GM18502 (cell line): Measurements from ENCODE around the gene UNC5C.

ENCODE experiments used
- ATAC-seq: cut with Tn5 transposase; IDR thresholded peaks from one replicate; pipeline ENCODE4 v1.9.1; 2021; ENCODE audit warnings: mild to moderate bottlenecking; ENCODE audit not compliant: unreplicated experiment, poor library complexity

The UNC5C gene

GRCh38 chr4:95546866-95547714 is 1.7 kb downstream of the UNC5C start:
- ATAC-seq, result no peak

- ATAC-seq, result no peak
Observed at GRCh38 chr4:95546221-95546620, 2.6 kb downstream of the UNC5C start.

DNA sequence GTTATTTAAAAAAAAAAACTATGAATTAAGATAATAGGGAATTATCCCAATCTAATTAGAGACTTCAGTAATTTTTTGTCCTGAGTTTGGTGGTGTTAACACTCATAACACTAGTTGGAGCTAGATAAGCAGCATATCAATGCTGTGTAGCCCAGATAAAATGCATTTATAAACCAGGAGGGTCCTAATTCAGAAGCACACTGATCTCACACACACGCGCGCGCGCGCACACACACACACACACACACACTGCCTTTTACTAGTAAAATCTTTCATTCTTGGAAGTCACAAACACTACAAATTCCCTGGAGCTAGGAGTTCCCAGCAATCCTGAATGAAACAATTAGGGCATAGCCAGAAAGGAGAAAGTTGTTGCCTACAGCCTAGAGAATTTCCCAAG is 3.2 kb downstream of the UNC5C start:
- ATAC-seq, result no peak

DNA sequence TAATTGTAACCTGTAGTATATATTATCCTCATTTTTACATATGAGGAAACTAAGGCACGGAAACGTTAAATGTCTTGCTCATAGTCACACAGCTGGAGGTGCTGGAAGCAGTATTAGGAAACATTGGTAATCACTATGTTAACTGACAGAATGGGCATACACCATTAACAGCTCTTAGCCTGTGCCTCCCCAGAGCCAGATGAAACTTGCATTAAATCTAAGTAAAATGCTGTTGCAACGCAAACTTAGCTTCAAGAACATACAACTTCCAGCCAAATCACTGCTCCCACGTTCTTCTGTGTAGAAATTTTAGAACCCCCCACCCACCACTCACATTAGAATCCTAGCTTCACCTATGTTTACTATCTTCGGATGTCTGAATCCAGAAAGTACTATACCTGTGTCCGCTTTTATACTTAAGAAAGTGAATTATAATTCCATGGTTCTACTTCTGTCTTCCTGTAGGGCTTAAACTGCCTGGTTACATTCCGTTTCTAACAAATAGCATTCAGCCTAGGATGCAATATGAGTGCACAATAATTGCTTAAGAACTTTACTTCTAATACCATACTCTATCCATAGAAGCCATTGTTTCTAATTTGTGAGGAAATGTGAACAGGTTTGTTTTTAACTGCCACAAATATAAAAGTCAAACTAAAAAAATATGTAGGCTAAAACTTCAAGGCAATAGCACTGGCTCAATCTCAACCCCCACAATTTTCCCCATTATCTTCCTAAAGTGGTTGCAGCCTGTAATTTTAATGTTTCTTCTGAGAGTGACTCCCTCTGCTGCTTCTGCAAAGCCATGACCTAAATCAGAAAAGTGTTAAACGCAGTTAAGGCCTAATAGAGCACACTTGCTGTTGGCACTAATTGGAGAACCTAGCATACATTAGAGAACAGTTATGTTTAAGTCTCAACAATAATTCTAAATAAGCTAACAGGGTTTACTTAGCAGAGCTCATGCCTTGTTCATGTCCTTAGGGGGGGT is 4.4 kb downstream of the UNC5C start:
- ATAC-seq, result no peak

DNA sequence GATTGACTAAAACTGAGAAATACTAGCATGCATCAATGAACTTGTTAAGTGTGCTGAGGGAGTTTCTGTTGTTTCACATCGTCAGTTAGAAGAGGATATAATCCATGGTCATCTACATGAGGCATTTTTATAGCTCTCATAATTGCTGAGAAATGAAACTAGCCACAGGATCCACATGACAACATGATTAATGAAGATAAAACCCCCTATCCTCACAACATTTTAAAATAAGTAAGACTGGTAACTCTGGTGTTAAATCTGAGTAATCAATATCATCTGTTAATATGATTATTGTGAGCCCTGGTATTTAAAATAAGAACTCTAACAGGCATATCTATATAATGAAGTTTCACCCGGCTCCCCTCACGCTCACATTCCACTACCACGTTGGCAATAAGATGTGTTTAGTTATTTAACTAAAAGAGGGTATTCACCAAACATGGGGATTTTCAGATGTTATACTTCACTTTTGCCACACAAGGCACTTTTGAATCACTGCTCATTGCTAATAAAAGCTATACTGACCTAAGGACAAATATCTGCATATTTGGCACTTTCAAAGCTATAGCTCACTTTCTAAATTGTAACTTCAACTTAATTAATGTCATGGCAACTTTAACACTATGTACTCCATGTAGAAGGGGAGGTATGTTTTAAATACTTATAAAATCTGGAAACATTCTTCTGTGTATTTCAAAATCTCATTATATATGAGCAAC is 6.7 kb downstream of the UNC5C start:
- peak; percentile 90 for ATAC-seq

- ATAC-seq, result no peak
Observed at GRCh38 chr4:95541094-95541493, 7.7 kb downstream of the UNC5C start.

DNA sequence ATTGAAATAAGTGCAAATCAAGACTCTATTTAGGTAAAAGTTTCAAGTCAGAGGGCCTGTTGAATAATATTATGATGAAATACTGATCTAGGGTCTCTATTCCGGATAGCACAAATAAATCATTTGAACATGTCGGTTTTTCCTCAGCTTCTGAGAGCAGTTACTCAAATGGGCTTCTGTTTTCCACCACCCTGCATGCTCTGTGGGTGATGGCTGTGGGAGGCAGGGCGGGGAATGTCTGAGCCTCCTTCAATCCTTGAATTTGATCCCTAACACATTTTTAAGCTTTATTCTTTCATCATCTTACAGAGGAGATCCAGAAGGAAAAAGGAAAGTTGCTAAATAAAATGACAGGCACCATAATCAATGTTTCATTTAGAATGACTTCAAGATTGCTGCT is 8.5 kb downstream of the UNC5C start:
- no peak for ATAC-seq

- ATAC-seq, result no peak
Observed at GRCh38 chr4:95539106-95539505, 9.7 kb downstream of the UNC5C start.

DNA sequence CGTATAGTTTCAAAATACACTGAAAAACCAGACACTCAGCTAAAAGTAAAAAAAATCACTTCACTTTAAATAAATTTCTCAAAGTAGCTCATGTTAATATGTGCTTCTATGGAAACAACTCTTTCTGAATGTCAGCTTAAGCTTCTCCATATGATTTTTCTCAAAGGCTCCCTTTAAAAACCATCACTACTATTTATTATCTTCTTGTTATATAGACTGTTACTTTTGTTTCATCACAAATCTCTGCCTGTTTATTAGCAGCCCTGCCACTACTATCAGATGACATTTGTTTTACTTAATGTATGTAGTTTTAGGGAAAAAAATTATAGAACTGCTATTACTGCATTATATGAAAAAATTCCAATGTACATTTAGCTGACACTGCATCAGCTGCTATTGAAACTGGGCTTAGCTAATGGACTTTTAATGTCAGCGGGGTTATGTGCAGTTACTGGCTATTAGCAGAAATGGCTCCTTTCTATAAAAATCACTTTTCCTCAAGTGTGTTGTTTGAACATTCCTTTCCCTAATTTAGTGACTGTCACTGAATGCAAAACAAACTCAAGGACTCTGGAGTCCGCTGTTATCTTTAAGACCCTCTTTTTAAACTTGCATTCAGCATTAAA is 10.8 kb downstream of the UNC5C start:
- ATAC-seq, result no peak

DNA sequence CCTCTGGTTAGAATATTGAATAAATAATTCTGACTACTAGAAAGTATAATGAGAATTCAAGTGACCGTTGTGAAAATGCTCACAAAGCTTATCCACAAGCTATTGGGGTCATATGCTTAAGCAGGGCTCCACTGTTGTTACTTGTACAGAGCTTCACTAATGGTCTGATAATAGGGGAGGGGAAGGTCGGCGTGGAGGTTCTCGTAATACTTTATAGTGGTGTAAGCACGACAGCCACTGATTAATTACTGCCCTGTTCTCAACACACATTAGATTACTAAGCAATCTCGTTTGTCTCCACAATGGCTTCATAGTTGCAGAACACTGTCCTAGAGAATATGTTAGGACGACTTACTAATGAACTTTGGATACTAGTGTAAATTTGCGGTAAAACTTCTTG is 11.6 kb downstream of the UNC5C start:
- ATAC-seq, result no peak

- no peak for ATAC-seq
Observed at GRCh38 chr4:95536650-95537049, 12.1 kb downstream of the UNC5C start.

DNA sequence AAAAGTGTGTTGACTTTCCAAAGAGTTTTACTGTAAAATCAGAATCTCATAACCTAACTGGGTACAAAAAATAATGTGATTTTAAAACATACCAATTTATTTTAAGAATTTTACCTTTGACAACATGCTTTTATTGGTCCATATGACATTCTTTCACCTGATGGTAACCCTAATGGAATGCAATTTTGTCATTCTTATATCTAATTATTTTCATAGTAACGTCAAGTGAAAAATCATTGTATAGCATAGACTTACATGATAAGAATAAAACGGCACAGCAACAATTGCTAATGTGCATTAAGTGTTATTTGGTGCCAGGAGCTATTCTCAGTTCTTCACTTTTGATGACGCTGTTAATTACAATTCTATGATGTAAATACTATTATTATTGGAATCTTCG is 13.6 kb downstream of the UNC5C start:
- no peak for ATAC-seq

GRCh38 chr4:95534032-95534431 is 14.7 kb downstream of the UNC5C start:
- no peak for ATAC-seq

DNA sequence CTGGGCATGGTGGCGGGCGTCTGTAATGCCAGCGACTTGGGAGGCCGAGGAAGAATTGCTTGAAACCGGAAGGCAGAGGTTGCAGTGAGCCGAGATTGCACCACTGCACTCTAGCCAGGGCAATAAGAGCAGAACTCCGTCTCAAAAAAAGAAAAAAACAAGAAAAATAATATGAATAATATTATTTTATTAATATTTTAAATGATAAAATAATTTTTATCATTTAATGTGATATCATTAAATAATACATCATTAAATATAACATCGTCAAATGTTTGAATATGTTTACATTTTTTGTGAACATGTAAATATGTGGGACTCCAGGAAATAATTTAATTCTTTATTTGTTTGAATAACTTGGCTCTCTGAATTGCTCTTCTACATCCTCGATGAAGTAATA is 15.5 kb downstream of the UNC5C start:
- no peak for ATAC-seq

DNA sequence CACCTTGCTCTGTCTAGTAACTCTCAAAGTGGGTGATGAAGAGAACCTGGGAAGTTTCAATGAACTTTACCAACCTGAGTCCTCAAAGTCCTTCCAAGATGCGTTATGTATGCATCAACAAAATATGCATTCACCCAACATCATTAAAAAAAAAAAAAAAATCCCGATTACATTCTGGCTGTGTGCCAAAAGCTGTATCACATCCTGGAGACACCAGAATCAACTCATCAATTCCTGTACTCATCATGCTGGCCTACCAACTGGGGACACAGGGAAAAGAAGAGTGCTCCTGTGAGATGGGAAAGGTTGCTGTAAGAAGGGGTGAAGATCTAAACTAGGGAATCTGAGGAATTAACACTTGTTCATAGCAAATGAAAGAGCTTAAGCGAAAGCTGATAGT is 16.5 kb downstream of the UNC5C start:
- ATAC-seq, result no peak

- no peak for ATAC-seq
Observed at GRCh38 chr4:95531141-95531540, 17.6 kb downstream of the UNC5C start.

DNA sequence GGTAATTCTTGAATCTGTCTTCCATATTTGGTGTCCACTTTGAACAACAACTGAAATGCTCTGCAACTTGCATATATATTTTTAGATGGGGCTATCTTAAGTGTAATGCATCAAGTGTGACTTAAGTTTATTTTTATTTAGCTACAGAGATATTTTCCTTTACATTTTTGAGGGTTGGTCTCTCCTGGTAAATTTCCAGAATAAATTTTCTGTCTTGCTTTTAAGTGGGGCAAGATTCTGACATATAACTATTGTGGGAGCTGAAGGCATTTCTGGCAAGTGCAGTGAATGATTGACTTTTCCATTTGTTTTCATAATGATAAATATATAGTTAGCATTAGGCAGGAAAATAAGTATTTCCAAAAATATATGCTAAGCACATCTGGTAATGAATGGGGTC is 18.8 kb downstream of the UNC5C start:
- ATAC-seq, result no peak

GRCh38 chr4:95528388-95528948 is 20.3 kb downstream of the UNC5C start:
- no peak for ATAC-seq

DNA sequence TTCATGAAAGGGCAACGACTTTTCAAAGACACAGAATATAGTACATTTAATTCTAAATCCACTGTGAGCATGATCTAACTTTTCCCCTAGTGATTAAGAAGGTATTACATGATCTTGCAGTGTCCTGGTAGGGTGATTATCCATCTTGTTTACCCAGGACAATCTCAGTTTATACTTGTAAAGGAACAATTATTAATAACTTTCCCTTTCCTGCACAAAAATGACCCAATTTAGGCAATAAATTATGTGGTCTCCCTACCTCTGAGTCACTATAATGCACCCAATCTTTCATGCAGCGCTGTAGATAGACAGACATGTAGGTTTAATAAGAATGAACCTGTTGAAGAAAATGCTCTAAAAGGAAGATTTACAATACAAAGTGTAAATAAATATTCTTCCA is 22.7 kb downstream of the UNC5C start:
- ATAC-seq, result no peak

- peak; percentile 64 for ATAC-seq
Observed at GRCh38 chr4:95524729-95525128, 24.0 kb downstream of the UNC5C start.
